ENCODE results near the gene STAG1. TPM values are rescaled to one million over a fixed set of nuclear protein-coding genes. Genes with fewer than 3 reads are reported as not detected.
A peak's percentile ranks its signal among the peaks of the same experiment; 100 is the strongest.
"Not testable (repeated sequence)": the region's sequence is repeated elsewhere in the genome, so short reads cannot be mapped to it uniquely, and the experiment has no call there.

Gene STAG1
- total and polyA plus RNA-seq, 4 donors, result 4.6 to 28.0 (median 16.6) TPM

GRCh38 chr3:136758160-136759102 lies 6.3 kb upstream of the STAG1 start:
- WGBS, result 84% methylated on average over 20 of the region's 20 CpGs
- H3K4me1 ChIP-seq (ENCODE audit: control insufficient read depth in 4 of 4, insufficient read depth in 4 of 4, low read length in 3 of 4); H3K27me3 ChIP-seq (ENCODE audit: control insufficient read depth in 4 of 4, insufficient read depth in 4 of 4, low read length in 3 of 4); DNase-seq (ENCODE audit: low spot score); H3K9ac ChIP-seq (ENCODE audit: low read depth in 1 of 2, low read length in 2 of 2); H3K27ac ChIP-seq (ENCODE audit: low read depth in 1 of 2, low read length in 2 of 2); H3K36me3 ChIP-seq (ENCODE audit: control insufficient read depth in 4 of 4, insufficient read depth in 3 of 4, low read depth in 1 of 4, low read length in 3 of 4); H3K9me3 ChIP-seq (ENCODE audit: control insufficient read depth in 4 of 4, low read length in 3 of 4); H3K4me3 ChIP-seq (ENCODE audit: low read depth in 1 of 3, low read length in 3 of 3): not testable (repeated sequence)
- TF ChIP-seq RAD21 (IDR thresholded peaks at IDR 0.05), result peak; percentile 81 to 82
- TF ChIP-seq, protein P1, sequence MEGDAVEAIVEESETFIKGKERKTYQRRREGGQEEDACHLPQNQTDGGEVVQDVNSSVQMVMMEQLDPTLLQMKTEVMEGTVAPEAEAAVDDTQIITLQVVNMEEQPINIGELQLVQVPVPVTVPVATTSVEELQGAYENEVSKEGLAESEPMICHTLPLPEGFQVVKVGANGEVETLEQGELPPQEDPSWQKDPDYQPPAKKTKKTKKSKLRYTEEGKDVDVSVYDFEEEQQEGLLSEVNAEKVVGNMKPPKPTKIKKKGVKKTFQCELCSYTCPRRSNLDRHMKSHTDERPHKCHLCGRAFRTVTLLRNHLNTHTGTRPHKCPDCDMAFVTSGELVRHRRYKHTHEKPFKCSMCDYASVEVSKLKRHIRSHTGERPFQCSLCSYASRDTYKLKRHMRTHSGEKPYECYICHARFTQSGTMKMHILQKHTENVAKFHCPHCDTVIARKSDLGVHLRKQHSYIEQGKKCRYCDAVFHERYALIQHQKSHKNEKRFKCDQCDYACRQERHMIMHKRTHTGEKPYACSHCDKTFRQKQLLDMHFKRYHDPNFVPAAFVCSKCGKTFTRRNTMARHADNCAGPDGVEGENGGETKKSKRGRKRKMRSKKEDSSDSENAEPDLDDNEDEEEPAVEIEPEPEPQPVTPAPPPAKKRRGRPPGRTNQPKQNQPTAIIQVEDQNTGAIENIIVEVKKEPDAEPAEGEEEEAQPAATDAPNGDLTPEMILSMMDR (IDR thresholded peaks at IDR 0.05; ENCODE audit: low read depth, low read length, missing input control), result peak; percentile 46

DNA sequence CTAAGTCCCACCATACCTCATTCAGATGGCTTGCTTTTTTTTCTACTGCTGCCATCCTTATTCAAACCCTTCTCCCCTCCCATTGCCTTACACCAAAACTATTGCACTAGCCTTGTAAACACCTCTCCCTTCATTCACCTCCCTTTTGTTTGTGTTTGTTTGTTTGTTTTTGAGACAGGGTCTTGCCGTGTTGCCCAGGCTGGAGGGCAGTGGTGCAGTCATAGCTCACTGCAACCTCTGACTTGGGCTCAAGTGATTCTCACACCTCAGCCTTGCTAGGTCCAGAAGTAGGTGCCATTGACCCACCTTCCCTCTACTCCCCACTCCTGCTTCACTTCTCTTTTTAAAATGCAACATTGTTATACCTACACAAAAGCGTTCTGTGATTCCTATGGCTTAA lies 3.0 kb upstream of the STAG1 start:
- TF ChIP-seq ATF3 (IDR thresholded peaks at IDR 0.05), result no peak
- TF ChIP-seq, protein P2, sequence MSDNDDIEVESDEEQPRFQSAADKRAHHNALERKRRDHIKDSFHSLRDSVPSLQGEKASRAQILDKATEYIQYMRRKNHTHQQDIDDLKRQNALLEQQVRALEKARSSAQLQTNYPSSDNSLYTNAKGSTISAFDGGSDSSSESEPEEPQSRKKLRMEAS (IDR thresholded peaks at IDR 0.05), result no peak
- no peak for TF ChIP-seq NR2F2 (IDR thresholded peaks at IDR 0.05)
- TF ChIP-seq, protein P1 (IDR thresholded peaks at IDR 0.05; ENCODE audit: low read depth, low read length, missing input control), result no peak
- 89% methylated on average over 2 of the region's 2 CpGs for WGBS
- Histone ChIP-seq H3K27ac (ENCODE audit: low read depth in 1 of 2, low read length in 2 of 2) (no peak overlapping the region), H3K27me3 (ENCODE audit: control insufficient read depth in 4 of 4, insufficient read depth in 4 of 4, low read length in 3 of 4) (no peaks in the 10 kb centered on the region), H3K4me1 (ENCODE audit: control insufficient read depth in 4 of 4, insufficient read depth in 4 of 4, low read length in 3 of 4) (peaks cover 0 to 13% (median 5%) of the 10 kb centered on the region in 4 donors), H3K4me3 (ENCODE audit: low read depth in 1 of 3, low read length in 3 of 3) (no peak overlapping the region), H3K9me3 (ENCODE audit: control insufficient read depth in 4 of 4, low read length in 3 of 4) (no peaks in the 10 kb centered on the region), H3K9ac (ENCODE audit: low read depth in 1 of 2, low read length in 2 of 2) (no peak overlapping the region), H3K36me3 (ENCODE audit: control insufficient read depth in 4 of 4, insufficient read depth in 3 of 4, low read depth in 1 of 4, low read length in 3 of 4) (no peaks in the 10 kb centered on the region)
- no peak for DNase-seq (ENCODE audit: low spot score)

- Histone ChIP-seq H3K36me3 (ENCODE audit: control insufficient read depth in 4 of 4, insufficient read depth in 3 of 4, low read depth in 1 of 4, low read length in 3 of 4) (no peaks in the 10 kb centered on the region), H3K27me3 (ENCODE audit: control insufficient read depth in 4 of 4, insufficient read depth in 4 of 4, low read length in 3 of 4) (no peaks in the 10 kb centered on the region), H3K27ac (ENCODE audit: low read depth in 1 of 2, low read length in 2 of 2) (peak overlapping the region; percentile 99 to 100), H3K9ac (ENCODE audit: low read depth in 1 of 2, low read length in 2 of 2) (peak overlapping the region; percentile 92 to 98), H3K4me1 (ENCODE audit: control insufficient read depth in 4 of 4, insufficient read depth in 4 of 4, low read length in 3 of 4) (peaks cover 0 to 22% (median 6%) of the 10 kb centered on the region in 4 donors), H3K4me3 (ENCODE audit: low read depth in 1 of 3, low read length in 3 of 3) (peak overlapping the region; percentile 70 to 81 (median 73)), H3K9me3 (ENCODE audit: control insufficient read depth in 4 of 4, low read length in 3 of 4) (no peaks in the 10 kb centered on the region)
- 44% methylated on average over 11 of the region's 11 CpGs for WGBS
- TF ChIP-seq RXRA (IDR thresholded peaks at IDR 0.05) (peak in 1 of 2 donors; percentile 8), YY1 (IDR thresholded peaks at IDR 0.05) (no peak), SP1 (IDR thresholded peaks at IDR 0.05) (no peak)
- no peak for DNase-seq (ENCODE audit: low spot score)
These were observed 1.3 kb upstream of the STAG1 start for GRCh38 chr3:136753326-136753939.
